ENCODE data around the gene SLC49A4. TPM values are rescaled to one million over a fixed set of nuclear protein-coding genes. Genes with fewer than 3 reads are reported as not detected.

SLC49A4 gene
- total RNA-seq, 2 donors from 2014 or later: 1.9 to 2.6 TPM

DNA sequence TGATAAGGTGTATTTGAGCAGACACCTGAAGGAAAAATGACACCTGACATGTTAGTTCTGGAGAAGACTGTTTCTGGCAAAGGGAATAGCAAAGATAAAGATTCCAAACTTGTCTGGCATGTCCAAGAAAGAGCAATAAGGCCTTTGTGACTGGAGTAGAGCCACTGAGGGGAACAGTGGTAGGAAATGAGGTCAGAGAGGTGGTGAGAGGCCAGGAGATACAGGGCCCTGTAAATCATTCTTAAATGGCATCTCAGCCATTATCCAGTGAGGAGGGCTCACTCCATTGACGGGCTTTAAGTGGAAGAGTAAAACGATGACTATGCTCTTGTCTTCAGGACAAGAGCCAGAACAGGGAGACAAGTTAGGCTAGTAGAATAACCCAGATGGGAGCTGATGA lies 4.5 kb downstream of the SLC49A4 start:
- ATAC-seq (replicated peaks): no peak
- Mint-ChIP-seq H3K4me1 (peaks cover 19% of the 10 kb centered on the region), H3K27ac (no peak overlapping the region), H3K4me3 (no peak overlapping the region), H3K27me3 (no peaks in the 10 kb centered on the region), H3K36me3 (ENCODE audit: low read depth) (no peaks in the 10 kb centered on the region), H3K9me3 (no peaks in the 10 kb centered on the region)

DNA sequence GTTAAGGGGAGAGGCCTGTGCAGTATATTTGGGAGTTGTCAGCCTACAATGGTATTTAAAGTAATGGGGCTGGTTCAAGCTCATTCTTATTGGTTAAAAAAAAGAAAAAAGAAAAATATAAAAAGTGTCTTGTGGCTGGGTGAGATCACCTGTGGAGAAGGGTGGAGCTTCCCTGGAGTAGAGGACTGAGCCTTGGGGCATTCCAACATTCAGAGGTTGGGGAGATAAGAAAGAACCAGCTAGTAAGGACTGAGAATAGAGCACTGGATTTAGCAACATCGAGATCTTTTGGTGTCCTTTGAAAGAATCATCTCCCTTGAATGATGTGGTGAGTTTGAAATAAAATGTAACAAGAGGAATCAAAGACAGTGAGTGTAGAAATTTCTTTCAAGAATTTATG lies 5.2 kb downstream of the SLC49A4 start:
- no peak overlapping the region for H3K4me3 Mint-ChIP-seq
- no peak for ATAC-seq (replicated peaks)
- peaks cover 19% of the 10 kb centered on the region for H3K4me1 Mint-ChIP-seq
- no peaks in the 10 kb centered on the region for H3K9me3 Mint-ChIP-seq
- H3K27me3 Mint-ChIP-seq: no peaks in the 10 kb centered on the region
- H3K36me3 Mint-ChIP-seq (ENCODE audit: low read depth): no peaks in the 10 kb centered on the region
- no peak overlapping the region for H3K27ac Mint-ChIP-seq

DNA sequence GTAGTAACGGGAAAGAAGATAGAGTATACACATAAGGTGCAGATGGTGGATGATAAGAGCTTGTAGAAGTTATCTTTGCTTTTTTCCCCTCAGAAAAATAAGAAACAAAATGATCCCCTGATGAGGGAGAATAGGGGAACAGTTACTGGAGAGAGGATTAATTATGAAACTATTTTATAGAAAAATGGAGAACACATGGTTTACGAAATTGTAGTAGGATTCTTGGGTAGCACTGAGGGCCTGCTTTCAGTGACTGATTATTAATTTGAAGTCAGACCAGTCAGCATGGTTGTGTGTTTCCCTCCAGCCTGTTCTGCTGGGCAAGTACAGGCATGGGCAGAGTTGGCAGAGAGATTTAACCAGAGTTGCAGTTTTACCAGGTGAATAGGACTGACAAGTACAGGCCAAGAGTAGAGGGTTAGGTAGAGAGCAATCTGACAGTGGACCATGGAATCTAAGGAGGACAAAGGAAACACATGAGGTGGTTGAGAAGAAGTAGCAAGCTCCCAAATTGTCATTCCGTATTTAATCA lies 5.9 kb downstream of the SLC49A4 start:
- H3K9me3 Mint-ChIP-seq: no peaks in the 10 kb centered on the region
- no peak for ATAC-seq (replicated peaks)
- no peaks in the 10 kb centered on the region for H3K27me3 Mint-ChIP-seq
- H3K4me1 Mint-ChIP-seq: peaks cover 16% of the 10 kb centered on the region
- H3K36me3 Mint-ChIP-seq (ENCODE audit: low read depth): no peaks in the 10 kb centered on the region
- H3K27ac Mint-ChIP-seq: no peak overlapping the region
- H3K4me3 Mint-ChIP-seq: no peak overlapping the region

DNA sequence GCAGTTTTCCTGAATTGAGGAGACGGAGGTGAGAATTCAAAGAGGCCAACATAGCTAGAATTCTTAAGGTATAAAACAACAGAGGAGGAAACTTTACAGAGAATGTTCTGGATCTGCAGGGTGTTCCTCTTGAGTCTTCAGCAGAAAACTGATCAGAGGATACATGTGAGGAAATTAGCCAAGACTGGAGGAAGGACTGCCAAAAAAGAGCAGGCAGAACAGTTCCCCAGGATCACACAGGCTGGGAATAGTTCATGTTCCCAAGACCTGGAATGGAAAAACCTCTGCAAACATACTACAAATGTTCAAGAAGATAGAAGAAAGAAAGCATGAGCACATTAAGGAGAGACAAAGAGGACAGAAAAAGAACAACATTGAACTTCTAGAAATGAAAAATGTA lies 7.5 kb downstream of the SLC49A4 start:
- Mint-ChIP-seq H3K36me3 (ENCODE audit: low read depth) (peaks cover 5% of the 10 kb centered on the region), H3K27me3 (no peaks in the 10 kb centered on the region), H3K9me3 (no peaks in the 10 kb centered on the region), H3K4me1 (peaks cover 7% of the 10 kb centered on the region), H3K27ac (no peak overlapping the region), H3K4me3 (no peak overlapping the region)
- no peak for ATAC-seq (replicated peaks)

DNA sequence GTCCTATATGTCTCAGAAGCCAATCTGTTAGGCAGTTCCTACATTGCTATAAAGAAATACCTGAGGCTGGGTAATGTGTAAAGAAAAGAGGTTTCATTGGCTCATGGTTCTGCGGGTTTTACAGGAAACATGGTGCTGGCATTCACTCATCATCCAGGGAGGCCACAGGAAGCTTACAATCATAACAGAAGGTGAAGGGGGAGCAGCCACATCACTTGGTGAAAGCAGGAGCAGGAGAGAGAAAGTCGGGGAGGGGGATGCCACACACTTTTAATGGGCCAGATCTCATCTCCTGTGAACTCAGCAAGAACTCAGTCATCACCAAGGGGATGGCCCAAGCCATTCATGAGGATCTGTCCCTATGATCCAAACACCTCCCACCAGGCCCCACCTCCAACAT lies 9.1 kb downstream of the SLC49A4 start:
- H3K9me3 Mint-ChIP-seq: no peaks in the 10 kb centered on the region
- peak; percentile 89 for ATAC-seq (replicated peaks)
- H3K27ac Mint-ChIP-seq: peak overlapping the region; percentile 30
- peaks cover 6% of the 10 kb centered on the region for H3K4me1 Mint-ChIP-seq
- no peaks in the 10 kb centered on the region for H3K27me3 Mint-ChIP-seq
- no peak overlapping the region for H3K4me3 Mint-ChIP-seq
- peaks cover 19% of the 10 kb centered on the region for H3K36me3 Mint-ChIP-seq (ENCODE audit: low read depth)

DNA sequence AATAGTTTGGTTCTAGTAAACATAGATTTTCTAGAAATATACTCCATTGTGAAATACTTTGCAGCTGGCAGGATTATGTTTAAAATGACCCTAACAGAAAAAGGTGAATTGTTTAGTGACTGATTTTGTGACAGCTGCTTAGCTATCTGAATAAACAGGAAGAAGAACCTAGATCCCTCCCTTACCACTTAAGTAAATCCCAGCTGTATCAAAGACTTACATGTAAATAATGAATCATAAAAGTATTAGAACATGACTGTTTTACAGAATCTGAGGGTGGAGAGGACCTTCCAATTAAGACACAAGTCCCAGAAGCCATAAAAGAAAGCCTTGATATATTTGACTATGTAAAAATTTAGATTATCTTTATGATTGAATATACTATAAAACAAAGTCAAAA lies 15.9 kb downstream of the SLC49A4 start:
- Mint-ChIP-seq H3K27me3 (no peaks in the 10 kb centered on the region), H3K27ac (no peak overlapping the region), H3K36me3 (ENCODE audit: low read depth) (peaks cover 27% of the 10 kb centered on the region), H3K4me1 (no peaks in the 10 kb centered on the region), H3K4me3 (no peak overlapping the region), H3K9me3 (no peaks in the 10 kb centered on the region)
- ATAC-seq (replicated peaks): no peak

DNA sequence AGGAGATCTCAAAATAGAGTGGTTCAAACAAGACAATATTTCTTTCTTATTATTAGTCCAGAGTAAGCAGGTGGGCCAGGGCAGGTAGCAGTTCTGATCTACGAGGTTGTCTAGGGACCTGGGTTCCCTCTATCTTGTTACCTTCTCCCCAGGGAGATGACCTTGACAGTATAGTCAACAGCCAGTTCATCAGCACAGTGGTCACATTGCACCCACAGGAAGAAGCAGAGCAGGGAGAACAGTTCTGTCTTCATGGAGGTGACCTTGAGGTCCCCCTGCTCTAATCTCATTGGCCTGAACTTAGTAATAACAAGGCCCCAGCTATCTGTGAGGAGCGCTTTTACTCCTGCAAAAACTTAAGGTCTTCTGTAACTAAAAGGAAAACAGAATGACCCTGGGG lies 21.7 kb downstream of the SLC49A4 start:
- Mint-ChIP-seq H3K27ac (no peak overlapping the region), H3K4me3 (no peak overlapping the region), H3K27me3 (no peaks in the 10 kb centered on the region), H3K4me1 (no peaks in the 10 kb centered on the region), H3K9me3 (no peaks in the 10 kb centered on the region), H3K36me3 (ENCODE audit: low read depth) (peaks cover 7% of the 10 kb centered on the region)
- no peak for ATAC-seq (replicated peaks)

DNA sequence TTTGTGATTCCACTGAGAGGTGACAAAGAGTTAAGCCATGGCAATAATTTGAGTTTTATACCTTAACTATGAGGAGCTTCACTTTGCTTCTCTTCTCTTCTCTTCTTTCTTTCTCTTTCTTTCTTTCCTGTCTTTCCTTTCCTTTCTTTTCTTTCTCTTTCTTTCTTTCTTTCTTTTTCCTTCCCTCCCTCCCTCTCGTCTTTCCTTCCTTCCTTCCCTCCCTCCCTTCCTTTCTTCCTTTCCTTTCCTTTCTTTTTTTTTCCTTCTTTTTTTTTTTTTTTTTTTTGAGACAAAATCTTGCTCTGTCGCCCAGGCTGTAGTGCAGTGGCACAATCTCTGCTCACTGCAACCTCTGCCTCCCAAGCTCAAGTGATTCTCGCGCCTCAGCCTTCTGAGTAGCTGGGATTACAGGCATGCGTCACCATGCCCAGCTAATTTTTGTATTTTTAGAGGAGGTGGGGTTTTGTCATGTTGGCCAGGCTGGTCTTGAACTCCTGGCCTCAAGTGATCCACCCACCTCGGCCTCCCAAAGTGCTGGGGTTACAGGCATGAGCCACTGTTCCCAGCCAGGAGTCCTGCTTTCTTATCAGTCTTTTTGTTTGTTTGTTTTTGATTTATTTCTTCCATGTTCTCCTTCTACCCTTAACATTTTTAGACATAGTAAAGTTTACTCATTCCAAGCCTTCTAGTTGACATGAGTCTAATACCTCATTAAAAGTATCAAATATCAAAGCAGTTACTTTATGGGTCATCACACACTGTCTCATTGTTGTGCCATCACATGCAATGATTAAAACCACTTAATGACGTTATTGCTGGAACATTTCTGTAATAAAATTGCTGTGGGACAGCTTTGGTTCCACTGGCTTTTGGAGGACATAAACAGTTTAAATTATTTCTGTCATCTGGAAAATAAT lies 29.9 kb downstream of the SLC49A4 start:
- H3K4me1 Mint-ChIP-seq: no peaks in the 10 kb centered on the region
- H3K9me3 Mint-ChIP-seq: no peaks in the 10 kb centered on the region
- H3K27ac Mint-ChIP-seq: no peak overlapping the region
- H3K27me3 Mint-ChIP-seq: no peaks in the 10 kb centered on the region
- H3K36me3 Mint-ChIP-seq (ENCODE audit: low read depth): peaks cover 9% of the 10 kb centered on the region
- no peak overlapping the region for H3K4me3 Mint-ChIP-seq
- ATAC-seq (replicated peaks): no peak

DNA sequence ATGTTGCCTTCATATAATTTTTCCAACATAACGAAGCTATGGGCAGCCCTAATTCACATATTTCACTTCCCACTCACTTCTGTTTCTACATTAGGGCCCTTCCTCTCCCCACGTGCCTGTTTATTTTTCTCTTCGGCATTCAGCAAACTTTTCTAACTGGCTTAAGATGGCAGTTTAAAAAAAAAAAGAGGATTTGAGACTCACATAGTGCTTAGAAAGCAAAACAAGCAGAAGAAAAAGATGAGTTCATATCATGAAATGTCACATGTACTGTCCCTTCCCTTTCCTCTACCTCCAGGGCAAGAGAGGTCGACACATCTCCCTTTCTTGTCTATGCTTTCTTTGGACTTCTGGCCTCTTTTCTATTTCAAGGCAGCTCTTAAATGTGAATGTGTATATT lies 30.6 kb downstream of the SLC49A4 start:
- Mint-ChIP-seq H3K9me3 (no peaks in the 10 kb centered on the region), H3K4me3 (no peak overlapping the region), H3K36me3 (ENCODE audit: low read depth) (peaks cover 9% of the 10 kb centered on the region), H3K27ac (peak overlapping the region; percentile 11), H3K4me1 (no peaks in the 10 kb centered on the region), H3K27me3 (no peaks in the 10 kb centered on the region)
- ATAC-seq (replicated peaks): no peak

DNA sequence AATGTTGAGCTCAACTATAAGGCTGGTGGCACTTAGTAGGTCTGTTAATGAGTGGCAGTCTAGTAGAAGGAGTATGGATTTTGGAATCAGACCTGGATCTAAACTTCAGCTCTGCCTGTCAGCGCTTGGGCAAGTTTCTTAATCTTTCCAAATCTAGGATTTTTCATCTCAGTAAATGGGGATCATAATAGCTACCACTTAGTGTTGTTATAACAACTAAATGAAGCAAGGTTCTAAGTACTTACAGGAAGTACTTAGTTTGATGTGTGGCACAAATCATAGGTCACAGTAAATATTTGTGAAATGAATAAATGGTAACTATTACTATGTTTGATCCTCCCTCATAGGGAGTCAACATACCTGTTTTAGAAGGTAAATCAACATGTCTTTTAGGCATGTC lies 31.4 kb downstream of the SLC49A4 start:
- Mint-ChIP-seq H3K9me3 (no peaks in the 10 kb centered on the region), H3K4me3 (no peak overlapping the region), H3K27me3 (no peaks in the 10 kb centered on the region), H3K4me1 (no peaks in the 10 kb centered on the region), H3K36me3 (ENCODE audit: low read depth) (peaks cover 9% of the 10 kb centered on the region), H3K27ac (no peak overlapping the region)
- no peak for ATAC-seq (replicated peaks)

DNA sequence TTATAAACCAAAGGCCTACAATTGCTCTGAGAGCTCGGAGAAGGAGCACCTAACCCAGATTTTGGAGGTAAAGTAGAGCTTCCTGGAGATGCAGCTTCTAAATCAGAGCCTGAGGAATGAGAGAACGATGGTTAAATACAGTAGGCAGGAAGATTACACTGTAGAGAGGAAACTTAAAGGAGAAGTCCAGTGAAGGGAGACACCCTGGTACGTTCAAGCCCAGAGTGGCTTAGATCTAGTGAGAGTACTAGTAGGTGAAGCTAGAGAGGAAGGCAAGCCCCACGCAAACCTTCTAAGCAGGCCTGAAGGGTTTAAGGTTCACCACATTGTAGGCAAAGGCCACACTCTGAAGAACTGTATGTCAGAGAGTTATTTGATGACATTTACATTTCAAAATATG lies 33.4 kb downstream of the SLC49A4 start:
- H3K4me1 Mint-ChIP-seq: no peaks in the 10 kb centered on the region
- no peak for ATAC-seq (replicated peaks)
- H3K36me3 Mint-ChIP-seq (ENCODE audit: low read depth): peaks cover 14% of the 10 kb centered on the region
- H3K27ac Mint-ChIP-seq: no peak overlapping the region
- no peaks in the 10 kb centered on the region for H3K27me3 Mint-ChIP-seq
- H3K9me3 Mint-ChIP-seq: no peaks in the 10 kb centered on the region
- no peak overlapping the region for H3K4me3 Mint-ChIP-seq

DNA sequence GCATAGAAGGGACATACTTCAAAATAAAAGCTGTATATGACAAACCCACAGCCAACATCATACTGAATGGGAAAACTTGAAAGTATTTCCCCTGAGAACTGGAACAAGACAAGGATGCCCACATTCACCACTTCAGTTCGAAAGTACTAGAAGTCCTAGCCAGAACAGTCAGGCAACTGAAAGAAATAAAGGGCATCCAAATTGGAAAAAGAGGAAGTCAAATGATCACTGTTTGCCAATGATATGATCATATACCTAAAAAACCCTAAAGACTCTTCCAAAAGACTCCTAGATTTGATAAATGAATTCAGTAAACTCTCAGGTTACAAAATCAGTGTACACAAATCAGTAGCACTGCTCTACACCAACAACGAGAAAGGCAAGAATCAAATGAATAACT lies 40.7 kb downstream of the SLC49A4 start:
- no peak overlapping the region for H3K4me3 Mint-ChIP-seq
- no peak for ATAC-seq (replicated peaks)
- H3K27me3 Mint-ChIP-seq: no peaks in the 10 kb centered on the region
- H3K4me1 Mint-ChIP-seq: no peaks in the 10 kb centered on the region
- peaks cover 20% of the 10 kb centered on the region for H3K36me3 Mint-ChIP-seq (ENCODE audit: low read depth)
- H3K9me3 Mint-ChIP-seq: peaks cover 4% of the 10 kb centered on the region
- no peak overlapping the region for H3K27ac Mint-ChIP-seq

DNA sequence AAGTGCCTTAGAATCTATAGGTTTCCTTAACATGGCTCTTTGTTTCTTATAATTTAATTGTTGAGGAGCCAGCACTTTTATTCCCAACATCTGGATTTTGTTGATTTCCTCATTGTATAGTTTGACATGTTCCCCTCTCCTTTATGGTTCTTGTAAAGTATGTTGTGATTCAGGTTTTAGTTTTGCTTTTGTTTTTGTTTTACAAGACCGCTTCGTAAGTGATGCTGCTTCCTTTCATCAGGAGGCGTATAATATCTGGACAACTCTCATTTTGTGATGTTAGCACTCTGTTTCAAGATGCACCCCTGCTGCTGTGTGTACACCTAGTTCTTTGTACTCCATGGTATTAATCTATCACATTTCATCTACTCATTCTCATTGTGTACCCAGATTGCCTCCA lies 48.7 kb downstream of the SLC49A4 start:
- H3K27me3 Mint-ChIP-seq: no peaks in the 10 kb centered on the region
- no peaks in the 10 kb centered on the region for H3K9me3 Mint-ChIP-seq
- peaks cover 5% of the 10 kb centered on the region for H3K36me3 Mint-ChIP-seq (ENCODE audit: low read depth)
- H3K4me3 Mint-ChIP-seq: peak overlapping the region; percentile 57
- H3K27ac Mint-ChIP-seq: no peak overlapping the region
- H3K4me1 Mint-ChIP-seq: peaks cover 8% of the 10 kb centered on the region
- ATAC-seq (replicated peaks): no peak

DNA sequence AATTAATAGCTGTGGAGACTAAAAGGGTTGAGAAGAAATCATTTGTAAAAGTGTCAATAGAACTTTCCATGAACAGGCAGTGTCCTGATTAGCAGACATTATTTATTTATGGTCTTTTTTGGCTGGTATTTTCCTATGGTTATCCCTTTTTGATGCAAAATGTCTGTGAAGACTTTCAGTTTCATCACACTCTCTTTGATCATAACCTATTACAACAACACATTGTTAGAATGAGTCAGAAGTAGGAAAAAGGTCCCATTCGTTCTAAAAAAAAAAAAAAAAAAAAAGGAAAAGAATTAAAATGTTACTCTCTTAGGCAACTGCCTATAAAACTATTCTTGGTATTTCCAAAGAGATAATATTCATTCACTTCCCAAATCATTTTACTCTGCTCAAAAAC lies 62.1 kb downstream of the SLC49A4 start:
- no peaks in the 10 kb centered on the region for H3K9me3 Mint-ChIP-seq
- peak; percentile 38 for ATAC-seq (replicated peaks)
- H3K4me1 Mint-ChIP-seq: no peaks in the 10 kb centered on the region

DNA sequence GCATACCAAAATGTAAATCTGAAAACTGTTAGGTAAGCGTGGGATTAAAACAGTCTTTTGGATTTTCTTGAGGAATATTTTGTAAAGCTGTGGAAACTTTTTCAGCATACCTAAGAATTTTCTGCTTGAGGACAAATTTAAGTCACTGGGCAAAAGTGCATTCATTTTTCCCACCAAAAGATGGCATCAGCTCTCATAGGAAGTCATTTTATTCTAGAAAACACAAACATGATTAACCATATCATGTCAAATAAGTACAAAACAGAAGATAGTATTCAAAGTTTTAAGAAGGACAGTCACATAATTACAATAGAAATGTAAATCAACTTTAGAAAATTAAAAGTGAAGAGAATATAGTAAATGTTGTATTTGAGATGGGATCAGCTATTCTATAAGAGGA lies 63.5 kb downstream of the SLC49A4 start:
- H3K4me1 Mint-ChIP-seq: no peaks in the 10 kb centered on the region
- no peaks in the 10 kb centered on the region for H3K9me3 Mint-ChIP-seq
- no peak overlapping the region for H3K27ac Mint-ChIP-seq
- no peak overlapping the region for H3K4me3 Mint-ChIP-seq
- peaks cover 15% of the 10 kb centered on the region for H3K36me3 Mint-ChIP-seq (ENCODE audit: low read depth)
- H3K27me3 Mint-ChIP-seq: no peaks in the 10 kb centered on the region
- ATAC-seq (replicated peaks): no peak

More for the DNA sequence above, 62.1 kb downstream of the SLC49A4 start:
- no peak overlapping the region for H3K27ac Mint-ChIP-seq
- no peaks in the 10 kb centered on the region for H3K27me3 Mint-ChIP-seq
- peaks cover 15% of the 10 kb centered on the region for H3K36me3 Mint-ChIP-seq (ENCODE audit: low read depth)
- H3K4me3 Mint-ChIP-seq: no peak overlapping the region
